Muscle layer of duodenum (tissue), 2 donors: Measurements from ENCODE around the gene FER1L5.

Experiments used
- H3K27ac ChIP-seq: one replicate; pipeline ENCODE4 v1.7.0; 2013; ENCODE audit warnings: mild to moderate bottlenecking, low read length
- H3K27me3 ChIP-seq: one replicate; pipeline ENCODE4 v1.7.0; 2013; ENCODE audit warnings: low read depth, mild to moderate bottlenecking, control low read depth, low read length
- H3K36me3 ChIP-seq, 2 donors: one replicate each; pipeline ENCODE4 v1.7.0; 2013; ENCODE audit warnings: low read length in 2 of 2, control low read depth in 1 of 2, mild to moderate bottlenecking in 1 of 2; ENCODE audit not compliant: insufficient read depth in 2 of 2, control insufficient read depth in 1 of 2
- H3K4me1 ChIP-seq, 2 donors: one replicate each; pipeline ENCODE4 v1.7.0; 2013; ENCODE audit warnings: low read length in 2 of 2, mild to moderate bottlenecking in 2 of 2, control low read depth in 1 of 2, moderate library complexity in 1 of 2; ENCODE audit not compliant: insufficient read depth in 2 of 2, control insufficient read depth in 1 of 2
- H3K4me3 ChIP-seq, 2 donors: one replicate each; pipeline ENCODE4 v1.7.0; 2013; ENCODE audit warnings: low read length in 2 of 2, low read depth in 1 of 2, mild to moderate bottlenecking in 1 of 2
- H3K9me3 ChIP-seq, 2 donors: one replicate each; pipeline ENCODE4 v1.7.0; 2013; ENCODE audit warnings: low read length in 2 of 2, control low read depth in 1 of 2, mild to moderate bottlenecking in 1 of 2; ENCODE audit not compliant: control insufficient read depth in 1 of 2
- donor health status: healthy.

Gene FER1L5

GRCh38 chr2:96692094-96692971 lies 49.8 kb downstream of the FER1L5 start:
- H3K36me3 ChIP-seq = no peaks in the 10 kb centered on the region
- no peaks in the 10 kb centered on the region for H3K4me1 ChIP-seq
- no peaks in the 10 kb centered on the region for H3K9me3 ChIP-seq
- H3K27me3 ChIP-seq = no peaks in the 10 kb centered on the region
- H3K4me3 ChIP-seq = no peak overlapping the region
- no peak overlapping the region for H3K27ac ChIP-seq

DNA sequence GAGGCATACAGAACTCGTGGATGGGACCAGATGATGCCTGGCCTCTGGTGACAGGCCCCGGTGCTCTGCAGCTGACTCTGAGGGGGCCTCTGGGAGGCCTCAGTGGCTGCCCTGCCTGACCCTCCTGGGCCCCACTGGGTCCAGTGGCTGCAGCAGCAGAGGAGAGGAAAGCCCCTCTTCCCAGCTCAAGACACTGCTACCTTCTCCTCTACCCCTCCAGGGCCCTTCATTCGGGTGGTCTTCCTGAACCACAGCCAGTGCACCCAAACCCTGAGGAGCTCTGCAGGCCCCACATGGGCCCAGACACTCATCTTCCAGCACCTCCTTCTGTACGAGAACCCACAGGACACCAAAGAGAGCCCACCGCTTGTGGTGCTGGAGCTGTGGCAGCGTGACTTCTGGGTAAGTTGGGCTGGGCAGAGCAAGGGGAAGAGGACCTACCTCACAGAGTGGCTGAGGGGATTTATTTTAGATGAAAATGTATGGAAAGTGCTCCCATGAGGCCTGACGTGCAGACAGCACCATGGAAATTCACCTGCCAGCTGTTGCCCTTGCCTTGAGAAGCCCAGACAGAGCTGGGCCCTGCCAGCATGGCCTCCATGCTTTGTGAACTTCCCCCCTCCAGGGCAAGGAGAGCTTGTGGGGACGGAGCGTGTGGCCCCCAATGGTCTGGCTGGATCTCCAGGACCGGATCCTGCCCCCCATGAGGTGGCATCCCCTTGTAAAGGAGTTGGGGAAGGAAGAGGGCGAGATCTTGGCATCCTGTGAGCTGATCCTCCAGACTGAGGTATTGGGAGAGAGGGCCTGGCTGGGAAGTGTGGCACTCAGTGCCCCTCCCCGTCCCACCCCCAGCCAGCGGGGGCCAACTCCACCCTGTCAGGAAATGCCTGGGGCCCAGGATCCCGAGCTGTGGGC lies 51.0 kb downstream of the FER1L5 start:
- H3K36me3 ChIP-seq = no peaks in the 10 kb centered on the region
- no peaks in the 10 kb centered on the region for H3K9me3 ChIP-seq
- H3K4me1 ChIP-seq = no peaks in the 10 kb centered on the region
- H3K27ac ChIP-seq = no peak overlapping the region
- no peaks in the 10 kb centered on the region for H3K27me3 ChIP-seq
- no peak overlapping the region for H3K4me3 ChIP-seq

GRCh38 chr2:96694279-96694678 lies 51.7 kb downstream of the FER1L5 start:
- Histone ChIP-seq H3K4me1 (no peaks in the 10 kb centered on the region), H3K9me3 (no peaks in the 10 kb centered on the region), H3K27ac (no peak overlapping the region), H3K36me3 (no peaks in the 10 kb centered on the region), H3K4me3 (no peak overlapping the region), H3K27me3 (no peaks in the 10 kb centered on the region)

- no peaks in the 10 kb centered on the region for H3K27me3 ChIP-seq
- H3K4me1 ChIP-seq = no peaks in the 10 kb centered on the region
- no peaks in the 10 kb centered on the region for H3K9me3 ChIP-seq
- no peak overlapping the region for H3K4me3 ChIP-seq
- H3K27ac ChIP-seq = no peak overlapping the region
- no peaks in the 10 kb centered on the region for H3K36me3 ChIP-seq
These were observed 52.4 kb downstream of the FER1L5 start for GRCh38 chr2:96694816-96695455.

- Histone ChIP-seq H3K36me3 (no peaks in the 10 kb centered on the region), H3K27ac (no peak overlapping the region), H3K27me3 (no peaks in the 10 kb centered on the region), H3K4me1 (no peaks in the 10 kb centered on the region), H3K9me3 (no peaks in the 10 kb centered on the region), H3K4me3 (no peak overlapping the region)
These were observed 53.0 kb downstream of the FER1L5 start for GRCh38 chr2:96695602-96696001.

GRCh38 chr2:96697476-96697875 lies 54.9 kb downstream of the FER1L5 start:
- no peaks in the 10 kb centered on the region for H3K27me3 ChIP-seq
- no peak overlapping the region for H3K4me3 ChIP-seq
- H3K36me3 ChIP-seq = peaks cover 0 to 7% of the 10 kb centered on the region in 2 donors
- H3K4me1 ChIP-seq = no peaks in the 10 kb centered on the region
- no peaks in the 10 kb centered on the region for H3K9me3 ChIP-seq
- H3K27ac ChIP-seq = no peak overlapping the region

DNA sequence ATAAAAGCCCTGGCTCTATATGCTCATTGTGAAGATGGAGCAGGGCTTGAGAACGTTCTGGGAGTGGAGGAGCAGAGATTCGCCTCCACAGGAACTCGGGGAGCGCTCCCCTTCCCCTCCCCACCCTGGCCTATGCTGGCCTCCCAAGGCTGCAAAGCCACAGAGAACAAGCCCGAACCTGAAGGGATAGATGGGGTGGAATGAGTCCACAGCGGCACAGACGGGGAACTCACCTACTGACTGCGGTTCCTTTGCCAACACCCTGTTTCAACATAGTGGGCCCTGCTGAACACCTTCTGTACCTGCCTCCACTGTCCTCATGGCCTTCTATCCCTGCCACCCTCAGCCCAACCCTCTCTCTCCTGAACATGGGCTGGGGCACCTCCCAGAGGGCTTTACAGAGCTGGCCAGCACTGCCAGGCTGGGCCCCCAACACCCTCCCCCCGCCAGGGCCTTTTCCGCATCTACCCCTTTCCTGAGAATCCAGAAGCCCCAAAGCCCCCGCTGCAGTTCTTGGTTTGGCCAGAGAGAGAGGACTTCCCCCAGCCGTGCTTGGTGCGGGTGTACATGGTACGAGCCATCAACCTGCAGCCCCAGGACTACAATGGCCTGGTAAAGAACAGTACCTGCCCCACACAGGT lies 55.8 kb downstream of the FER1L5 start:
- Histone ChIP-seq H3K9me3 (no peaks in the 10 kb centered on the region), H3K27me3 (no peaks in the 10 kb centered on the region), H3K36me3 (peaks cover 0 to 7% of the 10 kb centered on the region in 2 donors), H3K4me3 (no peak overlapping the region), H3K4me1 (no peaks in the 10 kb centered on the region), H3K27ac (no peak overlapping the region)

DNA sequence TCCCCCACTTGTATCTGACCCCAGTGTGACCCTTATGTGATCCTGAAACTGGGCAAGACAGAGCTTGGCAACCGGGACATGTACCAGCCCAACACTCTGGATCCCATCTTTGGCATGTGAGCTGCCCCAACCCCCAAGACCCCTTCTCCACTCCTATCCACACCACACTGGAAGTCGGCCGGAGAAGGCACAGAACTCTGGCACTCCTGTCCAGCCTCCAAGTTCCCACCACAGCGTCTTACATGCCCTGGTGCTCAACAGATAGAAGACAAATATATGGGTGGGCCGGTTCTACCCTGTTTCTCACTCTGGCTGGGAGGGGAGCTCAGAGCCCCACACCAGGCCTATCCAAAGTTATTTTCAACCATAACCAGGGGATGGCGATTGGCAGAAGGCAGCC lies 56.5 kb downstream of the FER1L5 start:
- peaks cover 0 to 7% of the 10 kb centered on the region in 2 donors for H3K36me3 ChIP-seq
- no peaks in the 10 kb centered on the region for H3K4me1 ChIP-seq
- no peak overlapping the region for H3K4me3 ChIP-seq
- no peaks in the 10 kb centered on the region for H3K9me3 ChIP-seq
- no peak overlapping the region for H3K27ac ChIP-seq
- H3K27me3 ChIP-seq = no peaks in the 10 kb centered on the region

- H3K27ac ChIP-seq = no peak overlapping the region
- H3K36me3 ChIP-seq = peaks cover 0 to 7% of the 10 kb centered on the region in 2 donors
These were observed 57.1 kb downstream of the FER1L5 start for GRCh38 chr2:96699621-96700020.

GRCh38 chr2:96700086-96700485 lies 57.5 kb downstream of the FER1L5 start:
- no peaks in the 10 kb centered on the region for H3K4me1 ChIP-seq
- no peak overlapping the region for H3K27ac ChIP-seq

More at GRCh38 chr2:96699621-96700020, 57.1 kb downstream of the FER1L5 start:
- Histone ChIP-seq H3K27me3 (no peaks in the 10 kb centered on the region), H3K4me1 (no peaks in the 10 kb centered on the region), H3K9me3 (no peaks in the 10 kb centered on the region), H3K4me3 (no peak overlapping the region)

More at GRCh38 chr2:96700086-96700485, 57.5 kb downstream of the FER1L5 start:
- H3K9me3 ChIP-seq = no peaks in the 10 kb centered on the region
- H3K27me3 ChIP-seq = no peaks in the 10 kb centered on the region
- peaks cover 3 to 9% of the 10 kb centered on the region in 2 donors for H3K36me3 ChIP-seq
- no peak overlapping the region for H3K4me3 ChIP-seq
